ENCODE results near the gene MYH14.
"Not testable (repeated sequence)": the region's sequence is repeated elsewhere in the genome, so short reads cannot be mapped to it uniquely, and the experiment has no call there.

The MYH14 gene

DNA sequence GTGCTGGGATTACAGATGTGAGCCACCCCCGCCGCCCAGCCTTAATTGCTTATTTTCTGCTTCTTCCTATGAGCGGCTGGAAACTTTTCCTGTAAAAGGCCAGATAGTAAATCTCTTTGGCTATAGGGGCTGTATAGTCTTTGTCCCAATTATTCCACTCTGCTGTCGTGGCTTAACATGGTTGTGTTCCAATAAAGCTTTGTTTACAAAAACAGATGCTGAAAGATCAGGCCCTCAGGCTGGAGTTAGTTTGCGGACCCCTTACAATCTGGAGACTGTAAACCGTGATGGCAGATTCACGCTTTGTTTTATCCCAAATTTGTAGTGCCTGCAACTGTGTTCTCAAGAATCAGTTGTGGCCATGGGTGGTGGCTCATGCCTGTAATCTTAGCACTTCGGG is 115.0 kb downstream of the MYH14 start:
- DNase-seq (ENCODE audit: low read depth in 2 of 2): no peak

DNA sequence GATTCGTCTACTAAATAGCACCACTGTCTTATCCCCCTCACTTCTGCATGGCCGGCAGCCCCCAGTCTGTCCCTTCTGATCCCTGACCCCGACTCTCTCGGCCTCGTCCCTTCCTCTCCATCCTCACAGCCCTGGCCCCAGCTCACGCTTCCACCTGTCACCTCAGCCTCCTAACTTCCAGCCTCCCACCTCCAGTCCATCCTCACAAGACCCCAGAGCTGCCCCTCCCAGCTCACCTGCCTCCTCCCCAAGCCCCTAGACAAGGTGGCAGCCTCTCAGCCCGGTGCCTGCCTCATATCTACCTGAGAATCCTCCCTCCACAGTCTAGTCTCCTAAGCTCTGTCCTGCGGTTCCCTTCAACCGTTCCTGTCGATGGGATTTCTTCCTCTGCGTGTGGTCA is 115.7 kb downstream of the MYH14 start:
- DNase-seq (ENCODE audit: low read depth in 2 of 2): no peak

DNA sequence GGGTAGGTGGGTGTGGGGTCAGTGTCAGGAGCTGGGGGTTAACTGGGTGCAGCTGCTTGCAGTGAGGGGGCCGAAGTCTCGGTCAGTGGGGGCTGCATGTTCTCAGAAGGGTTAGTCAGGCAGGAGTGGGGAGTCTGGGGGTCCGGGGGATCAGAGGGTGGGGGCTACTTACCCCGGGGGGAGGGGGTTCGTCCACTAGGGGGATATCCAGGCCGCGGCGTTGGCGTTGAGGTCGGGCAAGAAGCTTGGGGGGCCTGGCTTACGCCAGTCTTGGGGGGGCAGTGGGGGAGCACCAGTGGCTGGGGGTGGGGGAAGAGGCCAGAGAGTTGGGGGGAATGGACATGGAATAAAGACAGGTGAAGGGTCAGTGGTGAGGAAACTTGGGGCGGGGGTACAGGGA is 116.6 kb downstream of the MYH14 start:
- no peak for DNase-seq (ENCODE audit: low read depth in 2 of 2)

DNA sequence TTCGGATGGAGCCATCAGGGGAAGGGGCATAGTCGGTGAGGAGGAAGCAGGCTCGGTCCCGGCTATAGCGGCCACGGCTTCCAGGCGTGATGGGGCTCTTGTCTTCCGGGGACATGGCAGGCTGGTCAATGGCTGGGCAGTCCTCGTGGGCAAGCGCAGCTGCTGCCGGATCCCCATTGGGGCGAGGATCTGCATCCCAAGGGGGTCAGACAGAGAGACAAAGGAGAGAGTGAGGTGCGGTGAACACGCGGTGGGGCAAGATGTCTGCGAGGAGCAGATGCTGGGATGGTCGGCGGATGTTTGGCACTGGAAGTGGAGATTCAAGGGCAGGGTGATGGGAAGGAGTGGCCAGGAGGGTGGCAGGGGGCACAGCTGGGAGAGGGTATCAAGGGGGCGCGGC is 117.2 kb downstream of the MYH14 start:
- DNase-seq (ENCODE audit: low read depth in 2 of 2): no peak

DNA sequence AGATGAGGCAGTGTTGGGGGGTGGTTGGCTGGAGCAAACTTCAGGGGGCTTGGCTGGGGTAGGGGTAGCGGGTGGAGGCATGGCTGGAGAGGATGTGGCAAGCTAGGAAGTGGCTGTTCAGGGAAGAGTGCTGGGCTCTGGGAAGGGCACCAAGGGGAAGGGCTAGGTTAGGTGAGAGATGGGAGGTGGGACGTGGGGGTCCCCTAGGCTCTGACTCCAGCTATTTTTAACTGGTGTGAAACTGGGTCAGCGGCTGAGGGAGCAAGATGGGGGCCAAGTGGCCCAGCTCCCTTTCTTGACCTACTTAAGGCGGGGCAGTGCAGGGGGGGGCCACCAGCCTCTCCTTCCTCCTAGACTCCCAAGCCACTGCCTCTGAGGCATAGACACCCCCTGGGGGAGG is 118.4 kb downstream of the MYH14 start:
- no peak for DNase-seq (ENCODE audit: low read depth in 2 of 2)

DNA sequence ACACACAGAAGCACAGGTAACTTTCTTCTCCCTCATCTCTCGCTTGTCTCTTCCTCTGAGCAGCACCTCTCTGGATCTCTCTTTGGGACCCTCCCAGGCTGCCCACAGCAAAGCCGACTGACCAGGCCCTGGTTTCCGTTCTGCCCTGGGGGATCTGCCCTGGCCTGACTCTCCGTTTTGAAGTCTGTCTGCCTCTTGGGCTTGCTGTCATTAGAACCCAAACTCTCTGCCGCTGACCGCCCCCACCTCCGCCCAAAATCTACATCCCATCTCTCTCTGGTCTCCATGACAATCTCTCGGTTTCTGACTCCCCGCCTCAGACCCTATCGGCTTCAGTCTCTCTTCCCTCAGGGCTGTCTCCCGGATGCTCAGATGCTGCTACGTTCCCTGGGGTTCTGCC is 118.8 kb downstream of the MYH14 start:
- DNase-seq (ENCODE audit: low read depth in 2 of 2): no peak

DNA sequence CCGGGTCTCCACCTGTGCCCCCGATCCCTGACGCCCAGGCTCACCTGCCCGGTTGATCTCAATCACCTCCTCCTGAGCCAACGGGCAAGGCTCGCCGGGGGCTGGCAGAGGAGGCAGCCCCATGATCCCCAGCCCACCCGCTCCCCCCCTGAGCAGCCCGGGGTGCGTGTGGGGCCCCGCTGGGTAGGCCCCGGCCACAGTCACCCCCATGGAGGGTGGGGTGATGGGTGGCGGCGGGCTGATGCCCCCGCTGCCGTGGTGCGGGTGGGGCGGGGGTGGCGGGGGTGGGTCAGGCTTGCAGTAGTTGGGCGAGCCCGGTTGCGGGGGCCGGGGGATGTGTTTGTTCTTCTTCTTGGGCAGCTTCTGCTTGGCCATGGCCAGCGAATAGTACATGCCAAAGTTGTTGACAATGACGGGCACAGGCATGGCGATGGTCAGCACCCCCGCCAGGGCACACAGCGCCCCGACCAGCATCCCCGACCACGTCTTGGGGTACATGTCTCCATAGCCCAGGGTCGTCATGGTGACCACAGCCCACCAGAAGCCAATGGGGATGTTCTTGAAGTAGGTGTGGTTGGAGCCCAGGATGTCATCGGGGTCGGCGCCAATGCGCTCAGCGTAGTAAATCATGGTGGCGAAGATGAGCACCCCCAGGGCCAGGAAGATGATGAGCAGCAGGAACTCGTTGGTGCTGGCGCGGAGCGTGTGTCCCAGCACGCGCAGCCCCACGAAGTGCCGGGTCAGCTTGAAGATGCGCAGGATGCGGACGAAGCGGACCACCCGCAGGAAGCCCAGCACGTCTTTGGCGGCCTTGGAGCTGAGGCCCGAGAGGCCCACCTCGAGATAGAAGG is 119.7 kb downstream of the MYH14 start:
- DNase-seq (ENCODE audit: low read depth in 2 of 2): no peak

DNA sequence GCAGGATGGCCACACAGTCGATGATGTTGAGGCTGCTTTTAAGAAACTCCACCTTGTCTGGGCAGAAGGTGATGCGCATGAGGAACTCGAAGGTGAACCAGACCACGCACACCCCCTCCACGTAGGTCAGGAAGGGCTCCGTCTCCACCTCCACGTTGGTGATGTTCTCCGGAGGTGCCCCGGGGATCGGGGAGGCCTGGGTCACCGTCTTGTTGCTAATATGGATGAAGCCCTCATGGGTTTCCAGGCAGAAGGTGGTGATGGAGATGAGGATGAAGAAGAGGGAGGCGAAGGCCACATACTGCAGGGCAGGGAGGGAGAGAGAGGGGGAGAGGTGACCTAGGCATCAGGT is 120.3 kb downstream of the MYH14 start:
- DNase-seq (ENCODE audit: low read depth in 2 of 2): no peak

DNA sequence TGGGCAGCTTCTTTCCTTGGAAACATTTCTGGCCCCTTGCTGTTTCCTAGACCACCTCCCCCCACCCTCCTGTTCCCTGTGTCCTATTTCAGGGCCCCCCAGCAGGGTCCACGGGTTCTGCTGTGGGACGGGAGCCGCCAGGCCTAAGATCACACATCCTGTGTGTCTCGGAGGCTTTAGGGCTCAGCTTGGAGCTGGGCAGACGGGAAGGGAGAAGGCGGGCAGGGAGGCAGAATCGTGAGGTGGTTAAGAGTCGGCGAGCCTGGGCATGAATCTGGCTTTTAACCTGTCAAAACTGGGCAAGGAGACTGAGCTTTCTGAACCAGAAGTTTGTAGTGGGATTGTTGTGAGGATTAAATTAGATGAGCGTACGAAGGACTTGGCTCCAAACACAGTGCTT is 120.9 kb downstream of the MYH14 start:
- no peak for DNase-seq (ENCODE audit: low read depth in 2 of 2)

DNA sequence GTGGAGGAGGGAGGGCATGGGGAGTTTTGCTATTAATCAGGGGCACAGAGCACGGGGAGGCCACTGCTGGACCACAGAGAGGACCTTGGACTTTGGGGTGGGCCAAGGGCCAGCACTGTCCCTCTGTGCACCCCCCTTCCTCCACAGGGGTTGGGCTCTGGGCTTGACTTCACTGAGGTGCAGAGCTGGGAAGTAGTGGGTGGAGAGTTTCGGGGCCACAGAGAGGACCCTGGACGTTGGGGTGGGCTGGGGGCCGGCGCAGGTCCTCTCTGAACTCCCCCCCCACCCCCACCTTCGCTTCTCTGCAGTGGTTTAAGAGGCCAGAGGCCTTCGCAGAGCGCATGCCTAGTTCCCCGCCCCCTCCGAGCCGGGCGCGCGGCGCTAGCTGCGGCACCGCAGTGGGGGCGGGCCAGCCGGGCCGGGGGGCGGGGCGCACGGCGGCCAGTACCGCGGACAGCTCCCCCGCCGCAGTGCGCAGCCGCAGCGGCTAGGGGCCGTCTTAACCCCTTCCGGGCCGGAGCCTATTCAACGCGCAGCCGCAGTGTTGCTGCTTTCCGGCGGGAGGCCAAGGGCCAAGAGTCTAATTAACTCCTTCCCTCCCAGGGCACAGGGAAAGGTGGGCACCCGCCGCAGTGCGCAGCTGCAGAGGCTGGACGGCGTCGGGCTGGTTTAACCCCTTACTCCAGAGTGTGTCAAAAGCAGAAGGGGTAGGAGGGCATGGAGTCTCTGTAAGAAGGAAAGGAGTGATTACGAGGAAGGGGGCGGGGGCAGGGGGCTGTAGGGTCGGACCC is 122.1 kb downstream of the MYH14 start:
- DNase-seq (ENCODE audit: low read depth in 2 of 2): no peak

DNA sequence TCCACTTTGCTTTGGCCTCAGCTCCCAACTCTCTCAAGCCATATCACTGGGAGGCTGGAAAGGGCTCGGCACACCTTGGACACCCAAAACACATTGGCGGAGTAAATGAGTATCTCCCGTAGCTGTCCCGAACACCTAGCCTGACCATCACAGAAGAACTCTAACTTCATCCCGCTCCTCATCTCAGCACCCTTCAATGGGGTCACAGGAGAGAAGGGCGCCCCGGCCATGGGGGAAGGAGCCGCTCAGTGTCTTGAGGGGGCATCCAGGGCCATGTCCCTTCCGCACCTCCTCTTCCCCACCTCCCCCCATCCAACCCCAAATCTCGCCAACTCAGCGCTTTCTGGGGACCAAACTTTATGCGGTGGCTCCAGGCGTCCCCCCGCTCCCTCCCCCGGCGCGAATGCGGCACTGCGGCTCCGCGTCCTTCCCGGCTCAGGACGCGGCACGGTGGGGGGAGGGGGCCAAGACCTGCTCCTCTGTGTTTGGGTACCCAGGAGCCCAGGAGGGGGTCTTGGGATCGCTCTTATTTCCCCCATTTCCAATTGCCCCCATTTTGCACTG is 122.8 kb downstream of the MYH14 start:
- no peak for DNase-seq (ENCODE audit: low read depth in 2 of 2)

DNA sequence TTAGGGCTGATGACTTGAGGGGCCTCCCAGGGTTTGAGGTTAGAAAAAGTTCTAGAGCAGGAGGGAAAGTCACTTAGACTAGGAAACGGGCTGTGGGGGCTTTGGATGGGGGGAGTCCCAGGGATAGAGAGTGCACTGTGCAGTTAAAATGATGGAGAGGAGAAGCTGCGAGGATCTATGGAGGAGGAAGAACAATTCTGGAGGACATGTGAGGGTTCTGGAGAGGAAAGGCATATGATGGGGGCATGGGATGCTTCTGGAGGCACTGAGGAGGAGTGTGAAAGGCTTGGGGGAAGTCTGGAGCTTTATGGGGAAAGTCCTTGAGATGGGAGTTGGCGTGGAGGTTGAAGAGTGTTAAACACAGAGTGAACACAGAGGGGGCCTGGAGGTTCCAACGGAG is 123.6 kb downstream of the MYH14 start:
- DNase-seq (ENCODE audit: low read depth in 2 of 2): no peak

DNA sequence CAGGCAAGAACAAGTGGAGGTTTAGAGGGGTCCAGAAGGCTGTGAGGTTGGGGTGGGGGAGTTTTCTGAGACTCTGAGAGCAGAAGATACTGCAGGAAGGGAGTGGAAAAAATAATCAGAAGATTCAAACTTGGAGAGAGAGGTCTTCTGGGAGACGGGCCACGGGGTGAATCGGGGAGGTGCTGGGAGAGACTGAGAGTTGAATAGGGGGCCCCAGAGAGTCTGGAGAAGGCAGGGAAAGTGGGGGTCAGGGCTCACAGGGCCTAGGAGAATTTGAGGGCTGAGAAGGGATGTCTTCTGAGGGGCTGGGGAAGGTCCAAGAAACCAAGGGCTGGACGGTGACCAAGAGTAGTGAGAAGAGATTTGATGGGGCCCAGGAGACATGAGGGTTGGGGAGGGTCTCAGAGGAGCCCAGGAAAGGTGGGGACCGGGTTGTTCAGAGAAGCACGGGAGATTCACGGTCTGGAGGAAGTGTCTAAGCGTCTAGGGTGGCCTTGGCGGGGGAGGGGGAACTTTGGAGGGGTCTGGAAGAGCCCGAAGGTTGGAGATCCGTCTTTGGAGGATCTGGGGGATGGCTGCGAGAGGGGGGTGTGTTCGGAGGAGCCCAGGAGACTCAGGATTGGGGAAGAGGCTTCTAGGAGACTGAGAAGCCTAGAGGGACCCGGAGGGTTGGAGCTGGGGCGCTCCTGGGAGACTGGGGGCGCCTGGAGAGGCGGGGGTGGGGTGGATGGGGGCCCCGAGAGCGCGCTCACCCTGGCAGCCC is 124.2 kb downstream of the MYH14 start:
- DNase-seq (ENCODE audit: low read depth in 2 of 2): no peak

DNA sequence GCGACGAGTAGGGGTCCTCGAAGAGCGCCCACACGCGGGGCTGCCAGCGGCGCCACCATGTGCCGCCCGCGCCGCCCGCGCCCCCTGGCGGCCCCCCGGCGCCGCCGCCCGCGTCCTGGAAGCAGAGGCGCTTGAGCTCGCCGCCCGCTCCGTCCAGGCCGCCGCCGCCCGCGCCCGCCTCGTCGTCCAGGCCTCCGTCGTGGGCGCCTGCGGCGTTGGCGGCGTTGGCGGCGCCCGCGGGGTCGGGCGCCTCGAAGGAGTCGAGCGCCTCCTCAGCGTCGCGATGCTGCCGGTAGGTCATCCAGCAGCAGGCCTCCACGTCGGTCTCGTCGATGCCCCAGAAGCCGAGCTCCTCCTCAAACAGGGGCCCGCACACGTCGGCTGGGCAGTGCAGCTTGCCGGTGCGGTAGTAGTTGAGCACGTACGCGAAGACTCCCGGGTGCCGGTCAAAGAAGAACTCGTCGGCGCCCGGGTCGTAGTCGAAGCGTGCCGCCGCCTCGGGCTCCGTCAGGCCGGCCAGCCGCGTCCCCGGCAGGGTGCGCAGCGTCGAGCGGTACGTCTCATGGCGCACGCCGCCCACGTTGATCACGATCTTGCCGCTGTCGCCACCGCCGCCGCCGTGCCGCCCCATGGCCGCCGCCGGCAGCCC is 124.9 kb downstream of the MYH14 start:
- DNase-seq (ENCODE audit: low read depth in 2 of 2): no peak

DNA sequence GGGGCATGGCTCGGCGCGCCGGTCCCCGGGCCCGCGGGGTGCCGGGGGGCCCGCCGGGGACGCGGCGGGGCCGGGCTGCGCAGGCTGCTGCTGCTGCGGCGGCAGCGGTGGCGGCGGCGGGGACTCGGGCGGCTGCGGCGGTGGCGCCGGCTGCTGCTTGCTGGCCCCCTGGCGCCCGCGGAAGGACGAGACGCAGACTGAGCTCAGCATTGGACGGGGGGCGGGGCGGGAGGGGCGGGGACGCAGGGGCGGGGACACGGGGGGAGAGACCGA is 125.4 kb downstream of the MYH14 start:
- DNase-seq (ENCODE audit: low read depth in 2 of 2): no peak

DNA sequence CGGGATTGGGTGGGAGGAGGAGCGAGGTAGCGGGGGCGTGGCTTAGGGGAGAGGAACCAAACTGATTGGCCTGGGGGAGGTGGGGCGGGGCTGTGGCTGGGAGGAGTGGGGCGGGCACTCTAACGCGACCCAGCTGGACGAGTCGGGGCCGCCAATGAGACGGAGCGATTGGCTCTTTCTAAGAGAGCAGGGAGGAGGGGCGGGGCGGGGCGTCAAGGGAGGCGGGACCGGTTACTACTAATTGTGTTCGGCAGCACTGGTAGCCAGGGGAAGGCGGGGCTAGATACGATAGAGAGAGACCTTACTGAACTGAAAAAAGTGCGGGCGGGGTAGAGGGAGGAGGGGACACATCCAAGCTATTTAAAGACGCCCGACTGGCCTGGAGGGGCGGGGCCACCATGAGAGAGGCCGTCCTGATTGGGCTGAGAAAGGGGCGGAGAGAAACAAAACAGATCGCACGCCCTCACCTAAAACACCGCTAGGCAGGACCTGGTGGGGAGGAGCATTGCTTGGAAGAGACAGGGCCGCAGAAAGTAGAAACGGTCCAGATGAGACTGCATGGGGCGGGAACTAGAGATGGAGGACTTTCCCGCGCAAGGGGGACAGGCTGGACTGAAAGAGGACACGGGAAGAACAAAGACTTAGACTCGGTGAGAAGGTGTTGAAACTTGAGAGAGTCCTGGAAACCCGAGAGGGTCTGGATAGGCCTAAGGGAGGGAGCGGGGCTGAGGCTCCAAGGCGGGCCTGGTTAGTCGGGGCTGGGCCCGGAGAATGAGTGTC is 125.9 kb downstream of the MYH14 start, which contains the start of gene KCNC3:
Gene KCNC3, minus strand, starts transcription at position 232 of the 780 bp plus-strand sequence. CDS start 295 bp downstream, outside the sequence.
- peak; percentile 82 to 85 for DNase-seq (ENCODE audit: low read depth in 2 of 2)

DNA sequence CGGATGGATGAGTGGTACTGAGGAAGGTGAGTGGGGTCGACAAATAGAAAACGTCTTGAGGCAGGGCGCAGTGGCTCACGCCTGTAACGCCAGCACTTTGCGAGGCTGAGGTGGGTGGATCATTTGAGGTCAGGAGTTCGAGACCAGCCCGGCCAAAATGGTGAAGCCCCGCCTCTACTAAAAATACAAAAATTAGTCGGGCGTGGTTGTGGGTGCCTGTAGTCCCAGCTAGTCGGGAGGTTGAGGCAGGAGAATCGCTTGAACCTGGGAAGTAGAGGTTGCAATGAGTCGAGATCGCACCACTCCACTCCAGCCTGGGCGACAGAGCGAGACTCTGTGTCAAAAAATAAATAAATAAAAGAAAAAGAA is 126.5 kb downstream of the MYH14 start:
- DNase-seq (ENCODE audit: low read depth in 2 of 2): not testable (repeated sequence)

DNA sequence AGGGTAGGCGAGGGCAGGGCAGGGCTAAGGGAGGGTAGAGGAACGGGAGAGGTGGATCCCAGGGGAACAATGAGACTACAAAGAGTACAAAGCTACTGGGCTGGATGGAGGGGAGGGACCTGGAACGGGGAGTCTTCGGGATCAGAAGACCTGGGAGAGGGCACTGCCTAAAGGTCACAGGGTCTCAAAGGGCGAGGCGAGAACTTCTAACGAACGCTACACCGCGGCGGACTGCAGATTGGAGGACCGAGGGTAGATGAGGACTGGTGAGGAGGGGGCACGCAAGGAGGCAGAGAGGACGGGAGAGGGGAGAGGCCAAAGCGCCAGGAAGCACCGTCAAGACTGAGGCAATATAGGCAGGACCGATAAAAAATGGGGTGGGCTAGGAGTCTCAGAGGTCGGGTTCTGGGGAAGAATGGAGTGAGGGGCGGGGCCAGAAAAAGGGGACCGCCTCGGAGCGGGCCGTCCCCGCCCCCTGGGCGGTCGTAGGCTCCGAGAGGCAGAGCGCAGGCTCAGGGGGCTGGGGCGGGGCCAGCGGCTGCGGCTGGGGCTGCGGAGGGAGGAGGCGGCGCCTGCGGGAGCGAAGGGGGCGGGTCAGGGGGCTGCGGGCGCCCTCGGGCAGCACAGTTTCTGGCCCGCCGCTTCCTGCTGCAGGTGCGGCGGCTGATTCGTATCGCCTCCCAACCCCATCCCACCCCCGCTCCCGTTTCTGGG is 127.1 kb downstream of the MYH14 start:
- peak in 1 of 2 experiments; percentile 4 for DNase-seq (ENCODE audit: low read depth in 2 of 2)

DNA sequence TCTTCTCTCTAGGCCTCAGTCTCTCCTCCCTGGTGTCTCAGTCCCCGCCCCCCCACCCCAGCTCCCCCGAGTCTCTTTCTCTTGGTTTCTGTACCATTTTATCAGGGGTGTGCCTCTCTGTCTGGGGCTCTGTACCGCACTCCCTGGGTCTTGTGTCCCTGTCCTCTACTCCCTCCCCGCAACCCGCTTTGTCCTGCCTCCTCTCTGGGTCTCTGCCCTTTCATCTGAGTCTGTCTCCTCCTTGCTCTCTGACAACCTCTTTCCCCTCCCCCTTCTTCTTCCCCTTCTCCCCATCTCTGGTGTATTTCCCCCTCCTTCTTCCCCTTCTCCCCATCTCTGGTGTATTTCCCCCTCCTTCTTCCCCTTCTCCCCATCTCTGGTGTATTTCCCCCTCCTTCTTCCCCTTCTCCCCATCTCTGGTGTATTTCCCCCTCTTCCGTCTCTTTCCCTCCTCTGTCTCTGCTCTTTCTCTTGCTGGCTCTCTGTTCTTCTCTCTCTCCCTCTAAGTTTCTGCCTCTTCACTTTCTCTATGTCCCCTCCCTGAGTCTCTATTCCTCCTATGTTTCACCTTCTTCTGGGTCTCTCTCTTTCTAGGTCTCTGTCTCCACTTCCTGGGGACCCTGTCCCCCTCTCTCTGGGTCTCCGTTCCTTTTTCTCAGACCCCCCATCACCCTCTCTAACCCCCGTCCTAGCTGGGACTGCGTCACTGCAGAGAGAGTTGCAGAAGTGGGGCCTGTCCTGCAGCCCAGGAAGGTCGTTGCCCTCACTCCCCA is 128.0 kb downstream of the MYH14 start:
- no peak for DNase-seq (ENCODE audit: low read depth in 2 of 2)

DNA sequence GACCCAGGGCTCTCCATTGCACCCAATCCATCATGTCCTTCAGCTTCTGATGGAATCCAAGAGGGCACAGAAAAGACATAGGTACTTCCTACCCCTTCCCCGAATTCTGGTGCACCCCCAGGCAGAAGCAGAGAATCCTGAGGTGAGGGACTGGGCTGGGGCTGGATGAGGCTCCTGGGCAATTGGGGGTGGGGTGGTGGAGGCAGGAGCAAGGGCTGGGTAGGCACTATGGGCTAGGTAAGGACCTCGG is 128.5 kb downstream of the MYH14 start:
- DNase-seq (ENCODE audit: low read depth in 2 of 2): no peak
